ENCODE measurements around the gene FAM107B.

- TF ChIP-seq, protein P1, sequence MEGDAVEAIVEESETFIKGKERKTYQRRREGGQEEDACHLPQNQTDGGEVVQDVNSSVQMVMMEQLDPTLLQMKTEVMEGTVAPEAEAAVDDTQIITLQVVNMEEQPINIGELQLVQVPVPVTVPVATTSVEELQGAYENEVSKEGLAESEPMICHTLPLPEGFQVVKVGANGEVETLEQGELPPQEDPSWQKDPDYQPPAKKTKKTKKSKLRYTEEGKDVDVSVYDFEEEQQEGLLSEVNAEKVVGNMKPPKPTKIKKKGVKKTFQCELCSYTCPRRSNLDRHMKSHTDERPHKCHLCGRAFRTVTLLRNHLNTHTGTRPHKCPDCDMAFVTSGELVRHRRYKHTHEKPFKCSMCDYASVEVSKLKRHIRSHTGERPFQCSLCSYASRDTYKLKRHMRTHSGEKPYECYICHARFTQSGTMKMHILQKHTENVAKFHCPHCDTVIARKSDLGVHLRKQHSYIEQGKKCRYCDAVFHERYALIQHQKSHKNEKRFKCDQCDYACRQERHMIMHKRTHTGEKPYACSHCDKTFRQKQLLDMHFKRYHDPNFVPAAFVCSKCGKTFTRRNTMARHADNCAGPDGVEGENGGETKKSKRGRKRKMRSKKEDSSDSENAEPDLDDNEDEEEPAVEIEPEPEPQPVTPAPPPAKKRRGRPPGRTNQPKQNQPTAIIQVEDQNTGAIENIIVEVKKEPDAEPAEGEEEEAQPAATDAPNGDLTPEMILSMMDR (conservative IDR thresholded peaks at IDR 0.05), result no peak
- TF ChIP-seq EZH2 (IDR thresholded peaks at IDR 0.05; ENCODE audit: low read depth), result no peak
Measured at GRCh38 chr10:14705548-14706230, 69.0 kb downstream of the FAM107B start.

All from PC-9 (cell line).